SHP77 treated with DMSO at 0.1 percent for 48 hours (cell line): ENCODE results near the gene OFD1.

Experiments used
- DNase-seq: peaks from one replicate; lab custom pipeline; 2025; lab: John Stamatoyannopoulos, UW

The OFD1 gene

GRCh38 chrX:13798184-13798583 lies 63.6 kb downstream of the OFD1 start:
- no peak for DNase-seq

- no peak for DNase-seq
Measured at GRCh38 chrX:13803116-13803515, 68.6 kb downstream of the OFD1 start.

- no peak for DNase-seq
Measured at GRCh38 chrX:13805241-13805640, 70.7 kb downstream of the OFD1 start.

GRCh38 chrX:13808293-13808692 lies 73.7 kb downstream of the OFD1 start:
- no peak for DNase-seq

GRCh38 chrX:13808865-13809264 lies 74.3 kb downstream of the OFD1 start:
- DNase-seq = no peak

- DNase-seq = no peak
Measured at GRCh38 chrX:13815664-13816063, 81.1 kb downstream of the OFD1 start.

GRCh38 chrX:13816176-13816575 lies 81.6 kb downstream of the OFD1 start:
- DNase-seq = no peak

GRCh38 chrX:13816643-13817627 lies 82.4 kb downstream of the OFD1 start, which contains the start of gene GPM6B:
TSS of gene GPM6B (minus strand) at chrX:13817093. CDS start at chrX:13816904, 189 bp downstream.
- DNase-seq = no peak
